GM19099 (cell line): ENCODE data around the gene B3GNT4.
A peak's percentile ranks its signal among the peaks of the same experiment; 100 is the strongest.

Experiments
- POLR2A ChIP-seq: IDR thresholded peaks from 3 replicates; pipeline ENCODE4 v1.6.1; 2011; ENCODE audit warnings: low read depth; ENCODE audit not compliant: insufficient read length; ENCODE audit errors: extremely low read depth

Gene B3GNT4

GRCh38 chr12:122201381-122201780 is 2.1 kb upstream of the B3GNT4 start:
- TF ChIP-seq POLR2A: no peak

- no peak for TF ChIP-seq POLR2A
These were observed 1.5 kb upstream of the B3GNT4 start for GRCh38 chr12:122202017-122202416.

- no peak for TF ChIP-seq POLR2A
These were observed 901 bp downstream of the B3GNT4 start for GRCh38 chr12:122204167-122205052.

GRCh38 chr12:122205053-122205925 is 1.8 kb downstream of the B3GNT4 start:
- TF ChIP-seq POLR2A: no peak

GRCh38 chr12:122206111-122206881 is 2.8 kb downstream of the B3GNT4 start:
- TF ChIP-seq POLR2A: no peak

GRCh38 chr12:122206976-122207375 is 3.5 kb downstream of the B3GNT4 start:
- TF ChIP-seq POLR2A: no peak

GRCh38 chr12:122207391-122207790 is 3.9 kb downstream of the B3GNT4 start:
- TF ChIP-seq POLR2A: no peak

- no peak for TF ChIP-seq POLR2A
These were observed 4.7 kb downstream of the B3GNT4 start for GRCh38 chr12:122208073-122208820.

GRCh38 chr12:122215771-122216170 is 12.3 kb downstream of the B3GNT4 start:
- TF ChIP-seq POLR2A: no peak

GRCh38 chr12:122216445-122216844 is 12.9 kb downstream of the B3GNT4 start:
- no peak for TF ChIP-seq POLR2A

- TF ChIP-seq POLR2A: peak; percentile 96
These were observed 22.3 kb downstream of the B3GNT4 start, which contains the start of gene DIABLO for GRCh38 chr12:122225683-122226365. Gene DIABLO, minus strand, starts transcription at chr12:122226052. Its CDS starts 38 bp downstream, at chr12:122226014.

GRCh38 chr12:122226366-122227125 is 23.0 kb downstream of the B3GNT4 start:
- no peak for TF ChIP-seq POLR2A

- no peak for TF ChIP-seq POLR2A
These were observed 23.8 kb downstream of the B3GNT4 start for GRCh38 chr12:122227341-122227740.
